Measurements from ENCODE around the gene STRBP. TPM values are rescaled to one million over a fixed set of nuclear protein-coding genes. Genes with fewer than 3 reads are reported as not detected.

The STRBP gene
- 9.9 and 13.0 TPM in 2 replicates for total RNA-seq

GRCh38 chr9:123268465-123269259 lies at the start of gene STRBP:
TSS of gene STRBP (minus strand) at chr9:123268586. CDS start at chr9:123184134, 84,452 bp downstream.

Other genes starting within 250 kb of the STRBP start
- gene GPR21, start 234.9 kb downstream of the STRBP start, total RNA-seq = 0.65 and 0.95 TPM in 2 replicates
- not detected in 2 replicates for gene CRB2, start 87.6 kb upstream of the STRBP start, total RNA-seq